HEK293 (cell line): ENCODE measurements around the gene SLC39A12.

Experiments used
- CTCF ChIA-PET: fragments of 350-600 bp; formaldehyde crosslinking; extraction: SDS; loops from one replicate; lab custom pipeline; 2021; ENCODE audit warnings: antibody characterized with exemption; lab: Yijun Ruan, JAX
- POLR2A ChIA-PET: fragments of 300-600 bp; formaldehyde crosslinking; extraction: SDS; loops from one replicate; lab custom pipeline; 2020; ENCODE audit warnings: antibody characterized with exemption, inconsistent platforms; lab: Yijun Ruan, JAX
- H3K27ac ChIP-seq: fragments of 200-500 bp; sonication (Bioruptor generic); 2 replicates; pipeline ENCODE4 v1.5.1; 2014; ENCODE audit warnings: low read depth, low read length, control low read depth, inconsistent platforms; ENCODE audit errors: extremely low read depth
- H3K36me3 ChIP-seq, 2 experiments: fragments of 200-500 bp in 1 of 2; sonication (Bioruptor generic) in 1 of 2; 1 replicate in 1 of 2; 2 replicates in 1 of 2; pipeline ENCODE4 v1.5.1; 2014 to 2017; ENCODE audit warnings: inconsistent platforms in 2 of 2, low read length in 2 of 2; ENCODE audit not compliant: control insufficient read depth in 2 of 2, insufficient read depth in 1 of 2
- H3K4me1 ChIP-seq: fragments of 200-500 bp; sonication (Bioruptor generic); 2 replicates; pipeline ENCODE4 v1.5.1; 2014; ENCODE audit warnings: mild to moderate bottlenecking, low read length, inconsistent platforms; ENCODE audit not compliant: control insufficient read depth, insufficient read depth
- H3K4me3 ChIP-seq: 2 replicates; pipeline ENCODE4 v1.5.1; 2011; ENCODE audit warnings: low read depth, mild to moderate bottlenecking, control low read depth, low read length, moderate library complexity
- H3K9me3 ChIP-seq: fragments of 200-500 bp; sonication (Bioruptor generic); 2 replicates; pipeline ENCODE4 v1.5.1; 2014; ENCODE audit warnings: low read depth, low read length, inconsistent platforms; ENCODE audit not compliant: control insufficient read depth, insufficient read depth
- PBX3 ChIP-seq: sonication (generic); formaldehyde crosslinking; IDR thresholded peaks from 2 replicates; pipeline ENCODE4 v1.8.1; 2022; ENCODE audit warnings: mild to moderate bottlenecking, moderate library complexity, missing genetic modification reagents
- YY2 ChIP-seq: fragments of 450-650 bp; formaldehyde crosslinking; IDR thresholded peaks from 2 replicates; pipeline ENCODE4 v1.5.1; 2016; ENCODE audit warnings: missing biosample characterization, missing genetic modification characterization
- ZBTB1 ChIP-seq: fragments of 450-650 bp; formaldehyde crosslinking; IDR thresholded peaks from 2 replicates; pipeline ENCODE4 v1.5.1; 2016; ENCODE audit warnings: missing biosample characterization, missing genetic modification characterization
- ZFHX2 ChIP-seq: fragments of 450-650 bp; formaldehyde crosslinking; conservative IDR thresholded peaks from 2 replicates; pipeline ENCODE4 v1.5.1; 2016; ENCODE audit warnings: missing biosample characterization, missing genetic modification characterization
- ZFP3 ChIP-seq: fragments of 450-650 bp; formaldehyde crosslinking; IDR thresholded peaks from 2 replicates; pipeline ENCODE4 v1.5.1; 2016; ENCODE audit warnings: low read depth, missing biosample characterization, missing genetic modification characterization
- ZNF18 ChIP-seq: fragments of 450-650 bp; formaldehyde crosslinking; IDR thresholded peaks from 2 replicates; pipeline ENCODE4 v1.5.1; 2016; ENCODE audit warnings: missing biosample characterization, missing genetic modification characterization
- ZNF2 ChIP-seq: fragments of 450-650 bp; formaldehyde crosslinking; IDR thresholded peaks from 2 replicates; pipeline ENCODE4 v1.5.1; 2016; ENCODE audit warnings: missing biosample characterization, missing genetic modification characterization
- ZNF354C ChIP-seq: fragments of 450-650 bp; formaldehyde crosslinking; IDR thresholded peaks from 2 replicates; pipeline ENCODE4 v1.5.1; 2016; ENCODE audit warnings: missing biosample characterization, missing genetic modification characterization, low read depth, borderline replicate concordance
- ZNF398 ChIP-seq: fragments of 450-650 bp; formaldehyde crosslinking; IDR thresholded peaks from 2 replicates; pipeline ENCODE4 v1.5.1; 2017; ENCODE audit warnings: missing biosample characterization, missing genetic modification characterization
- ZNF404 ChIP-seq: fragments of 450-650 bp; formaldehyde crosslinking; IDR thresholded peaks from 2 replicates; pipeline ENCODE4 v1.5.1; 2017; ENCODE audit warnings: missing biosample characterization, missing genetic modification characterization
- ZNF423 ChIP-seq: fragments of 450-650 bp; formaldehyde crosslinking; IDR thresholded peaks from 2 replicates; pipeline ENCODE4 v1.5.1; 2016; ENCODE audit warnings: missing biosample characterization, missing genetic modification characterization
- ZNF600 ChIP-seq: fragments of 450-650 bp; formaldehyde crosslinking; IDR thresholded peaks from 2 replicates; pipeline ENCODE4 v1.5.1; 2016; ENCODE audit warnings: missing biosample characterization, missing genetic modification characterization
- ZNF704 ChIP-seq: fragments of 450-650 bp; formaldehyde crosslinking; IDR thresholded peaks from 2 replicates; pipeline ENCODE4 v1.5.1; 2016; ENCODE audit warnings: missing biosample characterization, missing genetic modification characterization
- ZSCAN16 ChIP-seq: fragments of 450-650 bp; formaldehyde crosslinking; IDR thresholded peaks from 2 replicates; pipeline ENCODE4 v1.5.1; 2016; ENCODE audit warnings: missing biosample characterization, missing genetic modification characterization

SLC39A12 gene

GRCh38 chr10:17961551-17962422 lies 10.1 kb downstream of the SLC39A12 start (continued):
- TF ChIP-seq ZNF600 (tag by site-specific recombination) = no peak
- no peak for TF ChIP-seq PBX3 (CRISPR knock-in tag)
- TF ChIP-seq ZFHX2 (tag by site-specific recombination) = no peak
- no peak for TF ChIP-seq YY2 (tag by site-specific recombination)
- TF ChIP-seq ZNF704 (tag by site-specific recombination) = no peak
- TF ChIP-seq, all 188 proteins: peak for 0

- H3K36me3 ChIP-seq = no peaks in the 10 kb centered on the region
- ChIA-PET CTCF (no interaction called here), POLR2A (no interaction called here)
- H3K4me1 ChIP-seq = no peaks in the 10 kb centered on the region
- H3K9me3 ChIP-seq = 0 out of 2 replicates have a peak, but pooled peaks cover 3% of the 10 kb centered on the region
- H3K27ac ChIP-seq = no peak overlapping the region
- no peak for TF ChIP-seq ZNF18 (tag by site-specific recombination)
- no peak overlapping the region for H3K4me3 ChIP-seq
Observed at GRCh38 chr10:17963431-17963830, 11.7 kb downstream of the SLC39A12 start.

GRCh38 chr10:17965649-17966235 lies 14.0 kb downstream of the SLC39A12 start:
- Histone ChIP-seq H3K4me1 (no peaks in the 10 kb centered on the region), H3K9me3 (no peaks in the 10 kb centered on the region), H3K4me3 (no peak overlapping the region), H3K36me3 (no peaks in the 10 kb centered on the region), H3K27ac (no peak overlapping the region)
- POLR2A ChIA-PET = no interaction called here
- CTCF ChIA-PET = no interaction called here
- TF ChIP-seq ZNF354C (tag by site-specific recombination) (no peak), ZBTB1 (tag by site-specific recombination) (no peak), ZNF398 (tag by site-specific recombination) (no peak), ZFP3 (tag by site-specific recombination) (no peak), ZNF2 (no peak), ZNF404 (no peak), ZNF423 (no peak), ZSCAN16 (tag by site-specific recombination) (no peak)
